ENCODE results near the gene ZNF581.

ZNF581 gene

DNA sequence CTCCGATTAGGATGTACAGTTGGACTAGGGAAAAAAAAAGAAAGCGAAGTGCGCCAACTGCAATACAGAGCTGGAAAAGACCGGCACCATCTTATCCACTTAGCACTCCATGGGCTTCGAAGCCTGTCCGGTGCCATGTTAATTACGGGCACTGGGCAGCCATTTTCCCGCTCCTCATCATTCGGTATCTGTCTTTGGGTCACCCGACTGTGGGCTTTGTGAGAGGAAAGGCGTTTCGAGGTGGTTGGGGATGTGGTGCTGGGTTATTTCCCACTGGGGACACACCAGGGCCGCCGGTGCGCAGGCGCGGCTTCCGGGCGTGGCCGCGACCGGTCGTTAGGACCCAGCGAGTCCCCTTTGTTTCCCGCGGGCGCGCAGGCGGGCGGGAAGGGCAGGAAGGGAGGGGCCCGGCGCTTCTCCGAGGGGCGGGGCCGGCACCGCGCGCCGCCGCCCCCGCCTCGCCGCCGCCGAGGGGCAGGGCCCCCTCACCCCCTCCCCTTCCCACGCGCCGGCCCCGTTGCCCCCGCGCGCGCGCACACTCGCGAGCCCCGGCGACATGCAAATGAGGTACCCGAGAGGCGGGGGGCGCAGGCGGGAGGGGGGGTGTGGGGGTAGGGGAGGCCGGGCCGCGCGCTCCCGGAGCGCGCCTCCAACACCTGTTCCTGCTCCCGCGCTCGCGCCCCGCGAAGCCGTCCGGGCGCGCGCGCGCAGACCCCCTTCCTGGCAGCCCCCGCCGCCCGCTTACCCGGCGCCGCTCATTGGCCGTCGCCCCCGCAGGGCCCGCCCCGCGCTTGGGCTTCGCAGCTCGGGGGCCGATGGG lies 43.4 kb upstream of the ZNF581 start, which contains the start of gene ZNF524:
Gene ZNF524 (plus strand): TSS at position 447 of the 820 bp plus-strand sequence. CDS start 1,825 bp downstream, outside the sequence.
- peak within 1 kb of the TSS; percentile 99 for H3K27ac ChIP-seq
- no peak; the same call in 1 of the 2 replicates for TF ChIP-seq POLR2AphosphoS5 (IDR thresholded peaks at IDR 0.05; ENCODE audit: borderline replicate concordance, low read depth, low read length)
- no peak for TF ChIP-seq EZH2 (IDR thresholded peaks at IDR 0.05)
- no peak for TF ChIP-seq FOXP2 (optimal IDR thresholded peaks at IDR 0.05; ENCODE audit: control extremely low read depth, extremely low read length, insufficient read depth)
- H3K9ac ChIP-seq (ENCODE audit: insufficient read length) = peak within 1 kb of the TSS; percentile 98
- peak within 1 kb of the TSS; percentile 100 for H3K4me3 ChIP-seq
- peaks cover 23% of the 10 kb centered on the region for H3K36me3 ChIP-seq (ENCODE audit: insufficient read depth, low read length)
- no peaks in the 10 kb centered on the region for H3K9me3 ChIP-seq (ENCODE audit: low read depth, low read length)
- DNase-seq (ENCODE audit: low read depth, low spot score) = peak; percentile 68

DNA sequence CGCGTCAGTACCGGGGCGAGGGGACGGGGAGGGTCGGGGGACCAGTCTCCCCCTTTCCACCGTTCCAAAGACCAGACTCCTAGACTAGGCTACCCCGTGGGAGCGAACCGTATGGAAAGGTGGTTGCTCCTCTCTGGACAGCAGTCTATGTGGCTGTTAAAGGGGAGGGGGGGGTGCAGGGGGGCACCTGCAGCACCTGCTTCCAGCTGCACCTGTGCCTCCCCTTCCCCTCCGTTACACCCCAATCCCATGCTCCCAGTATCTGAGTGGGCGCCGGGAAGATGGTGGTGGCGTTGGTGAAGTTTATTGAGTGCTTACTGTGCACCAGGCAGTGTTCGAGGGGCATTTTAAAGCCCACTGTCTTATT lies 42.8 kb upstream of the ZNF581 start:
- no peak for DNase-seq (ENCODE audit: low read depth, low spot score)
- peak overlapping the region; percentile 79 for H3K9ac ChIP-seq (ENCODE audit: insufficient read length)
- TF ChIP-seq FOXP2 (optimal IDR thresholded peaks at IDR 0.05; ENCODE audit: control extremely low read depth, extremely low read length, insufficient read depth) = no peak
- no peak for TF ChIP-seq EZH2 (IDR thresholded peaks at IDR 0.05)
- TF ChIP-seq POLR2AphosphoS5 (IDR thresholded peaks at IDR 0.05; ENCODE audit: borderline replicate concordance, low read depth, low read length) = peak; percentile 55; the same call in 1 of the 2 replicates
- no peaks in the 10 kb centered on the region for H3K9me3 ChIP-seq (ENCODE audit: low read depth, low read length)
- H3K4me3 ChIP-seq = peak overlapping the region; percentile 100
- H3K27ac ChIP-seq = peak overlapping the region; percentile 99
- peaks cover 17% of the 10 kb centered on the region for H3K36me3 ChIP-seq (ENCODE audit: insufficient read depth, low read length)

DNA sequence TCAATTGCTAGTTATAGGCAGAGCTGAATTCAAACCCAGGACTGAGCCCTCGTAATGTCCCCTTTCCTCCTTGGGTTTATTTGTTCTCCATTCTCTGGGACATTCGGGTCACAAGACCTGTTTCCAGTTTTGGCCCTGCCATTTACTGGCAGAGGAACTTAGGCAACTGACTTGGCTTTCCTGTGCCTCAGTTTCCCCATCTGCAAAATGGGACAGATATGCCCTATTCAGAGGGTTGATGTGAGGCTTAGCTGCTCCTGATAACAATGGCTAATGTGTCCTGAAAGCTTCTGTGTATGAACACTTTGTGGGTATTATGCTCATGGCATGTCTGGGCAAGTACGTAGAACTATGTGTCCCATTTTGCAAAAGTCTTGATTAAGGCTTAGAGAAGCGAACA lies 42.4 kb upstream of the ZNF581 start:
- DNase-seq (ENCODE audit: low read depth, low spot score) = no peak
- Histone ChIP-seq H3K36me3 (ENCODE audit: insufficient read depth, low read length) (peaks cover 12% of the 10 kb centered on the region), H3K9ac (ENCODE audit: insufficient read length) (peak overlapping the region; percentile 79), H3K4me3 (peak overlapping the region; percentile 100), H3K9me3 (ENCODE audit: low read depth, low read length) (no peaks in the 10 kb centered on the region), H3K27ac (peak overlapping the region; percentile 99)
- TF ChIP-seq FOXP2 (optimal IDR thresholded peaks at IDR 0.05; ENCODE audit: control extremely low read depth, extremely low read length, insufficient read depth) (no peak), EZH2 (IDR thresholded peaks at IDR 0.05) (no peak), POLR2AphosphoS5 (IDR thresholded peaks at IDR 0.05; ENCODE audit: borderline replicate concordance, low read depth, low read length) (no peak)

DNA sequence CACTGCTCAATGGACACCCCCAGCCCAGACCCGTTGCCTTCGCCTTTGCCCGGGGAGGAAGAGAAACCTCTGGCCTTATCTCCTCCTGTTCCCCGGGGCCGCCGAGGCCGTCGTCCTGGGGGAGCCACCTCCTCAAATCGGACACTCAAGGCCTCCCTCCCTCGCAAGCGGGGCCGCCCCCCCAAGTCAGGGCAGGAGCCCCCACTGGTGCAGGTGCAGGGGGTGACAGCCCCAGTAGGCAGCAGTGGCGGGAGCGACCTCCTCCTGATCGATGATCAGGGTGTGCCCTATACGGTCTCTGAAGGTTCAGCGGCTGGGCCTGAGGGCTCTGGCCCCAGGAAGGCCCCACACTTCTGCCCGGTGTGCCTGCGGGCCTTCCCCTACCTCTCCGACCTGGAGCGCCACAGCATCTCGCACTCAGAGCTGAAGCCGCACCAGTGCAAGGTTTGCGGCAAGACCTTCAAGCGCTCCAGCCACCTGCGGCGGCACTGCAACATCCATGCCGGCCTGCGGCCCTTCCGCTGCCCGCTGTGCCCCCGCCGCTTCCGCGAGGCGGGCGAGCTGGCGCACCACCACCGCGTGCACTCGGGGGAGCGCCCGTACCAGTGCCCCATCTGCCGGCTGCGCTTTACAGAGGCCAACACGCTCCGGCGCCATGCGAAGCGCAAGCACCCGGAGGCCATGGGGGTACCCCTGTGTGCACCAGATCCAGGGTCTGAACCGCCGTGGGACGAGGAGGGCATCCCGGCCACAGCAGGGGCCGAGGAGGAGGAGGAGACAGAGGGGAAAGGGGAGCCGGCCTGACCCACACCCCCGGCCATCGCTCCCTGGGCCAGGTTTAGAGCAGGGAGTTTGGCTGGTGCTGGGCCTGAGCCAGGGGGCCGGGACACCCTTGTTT lies 41.1 kb upstream of the ZNF581 start:
- Histone ChIP-seq H3K36me3 (ENCODE audit: insufficient read depth, low read length) (peaks cover 2% of the 10 kb centered on the region; the same call in 1 of the 2 replicates), H3K9ac (ENCODE audit: insufficient read length) (no peak overlapping the region), H3K9me3 (ENCODE audit: low read depth, low read length) (no peaks in the 10 kb centered on the region), H3K27ac (no peak overlapping the region), H3K4me3 (no peak overlapping the region)
- TF ChIP-seq EZH2 (IDR thresholded peaks at IDR 0.05) (no peak), POLR2AphosphoS5 (IDR thresholded peaks at IDR 0.05; ENCODE audit: borderline replicate concordance, low read depth, low read length) (no peak), FOXP2 (optimal IDR thresholded peaks at IDR 0.05; ENCODE audit: control extremely low read depth, extremely low read length, insufficient read depth) (no peak)
- DNase-seq (ENCODE audit: low read depth, low spot score) = no peak

DNA sequence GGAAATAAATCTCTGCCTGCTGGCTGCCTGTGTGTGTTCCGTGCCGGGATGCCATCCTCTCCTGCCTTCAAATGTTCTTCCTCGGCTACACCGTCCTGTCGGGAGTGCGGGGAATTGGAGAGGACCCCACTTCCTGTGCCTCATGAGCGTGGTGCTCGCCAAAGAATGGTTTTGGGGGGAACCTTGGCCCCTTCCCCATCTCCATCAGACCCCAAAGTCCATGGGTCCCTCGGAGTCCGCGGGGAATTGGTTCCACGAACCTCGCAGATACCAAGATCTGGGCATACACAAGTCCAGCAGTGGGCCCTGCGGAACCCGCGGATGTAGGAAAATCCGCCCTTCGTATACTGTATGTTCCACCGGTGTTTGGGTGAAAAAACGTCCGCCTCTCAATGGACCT lies 40.3 kb upstream of the ZNF581 start:
- Histone ChIP-seq H3K9ac (ENCODE audit: insufficient read length) (no peak overlapping the region), H3K9me3 (ENCODE audit: low read depth, low read length) (no peaks in the 10 kb centered on the region), H3K36me3 (ENCODE audit: insufficient read depth, low read length) (no peaks in the 10 kb centered on the region), H3K4me3 (no peak overlapping the region), H3K27ac (peak overlapping the region; percentile 98; the same call in 1 of the 2 replicates)
- TF ChIP-seq EZH2 (IDR thresholded peaks at IDR 0.05) (no peak), FOXP2 (optimal IDR thresholded peaks at IDR 0.05; ENCODE audit: control extremely low read depth, extremely low read length, insufficient read depth) (no peak)
- DNase-seq (ENCODE audit: low read depth, low spot score) = no peak

DNA sequence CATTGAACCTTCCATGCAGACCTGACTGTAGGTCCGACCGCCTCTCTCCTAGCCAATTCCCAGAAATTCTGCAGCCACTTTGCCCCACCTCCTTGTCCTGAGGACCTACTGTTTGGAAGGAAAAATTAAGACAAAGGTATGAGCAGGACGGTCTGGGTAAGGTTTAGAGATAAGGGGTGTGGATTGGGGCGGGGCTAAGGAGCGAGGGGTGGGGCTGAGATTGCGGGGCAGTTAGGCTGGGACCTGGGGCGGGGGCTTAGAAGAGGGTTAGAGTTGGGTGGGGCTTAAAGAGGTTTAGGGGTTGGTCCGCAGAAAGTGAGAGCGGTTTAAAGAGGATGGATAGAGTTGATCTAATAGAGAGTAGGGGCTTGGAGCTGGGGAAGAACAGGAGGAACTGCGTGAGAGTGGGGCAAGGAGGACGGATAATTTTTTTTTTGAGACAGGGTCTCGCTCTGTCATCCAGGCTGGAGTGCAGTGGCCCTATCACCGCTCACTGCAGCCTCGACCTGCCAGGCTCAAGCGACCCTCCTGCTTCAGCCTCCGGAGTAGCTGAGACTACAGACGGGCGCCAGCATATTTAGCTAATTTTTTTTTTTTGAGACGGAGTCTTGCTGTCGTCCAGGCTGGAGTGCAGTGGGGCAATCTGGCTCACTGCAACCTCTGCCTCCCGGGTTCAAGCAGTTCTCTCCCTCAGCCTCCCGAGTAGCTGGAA lies 39.7 kb upstream of the ZNF581 start:
- no peak overlapping the region; the same call in 1 of the 2 replicates for H3K4me3 ChIP-seq
- no peaks in the 10 kb centered on the region for H3K9me3 ChIP-seq (ENCODE audit: low read depth, low read length)
- H3K9ac ChIP-seq (ENCODE audit: insufficient read length) = no peak overlapping the region
- no peak for DNase-seq (ENCODE audit: low read depth, low spot score)
- H3K27ac ChIP-seq = peak overlapping the region; percentile 98
- H3K36me3 ChIP-seq (ENCODE audit: insufficient read depth, low read length) = no peaks in the 10 kb centered on the region
- TF ChIP-seq EZH2 (IDR thresholded peaks at IDR 0.05) (no peak), POLR2AphosphoS5 (IDR thresholded peaks at IDR 0.05; ENCODE audit: borderline replicate concordance, low read depth, low read length) (no peak), FOXP2 (optimal IDR thresholded peaks at IDR 0.05; ENCODE audit: control extremely low read depth, extremely low read length, insufficient read depth) (no peak)

DNA sequence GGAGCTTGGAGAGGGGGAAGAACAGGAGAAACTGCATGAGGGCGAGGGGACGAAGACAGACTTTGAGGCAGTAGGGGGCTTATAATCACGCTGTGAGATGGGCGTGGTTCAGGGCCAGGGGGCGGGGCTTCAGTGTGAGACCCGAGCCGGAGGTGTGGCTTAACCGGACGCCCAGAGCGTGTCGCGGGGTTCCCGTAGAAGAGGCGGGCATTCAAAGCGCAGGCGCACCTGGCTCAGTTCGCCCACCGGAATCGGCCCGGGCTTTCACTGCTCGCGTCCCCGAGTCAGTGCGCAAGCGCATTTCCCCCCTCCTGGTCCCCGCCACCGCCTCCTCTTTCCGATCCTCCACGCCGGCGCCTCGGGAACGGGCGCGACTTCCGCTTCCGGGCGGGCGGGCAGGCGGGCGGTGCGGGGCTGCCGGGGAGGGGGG lies 38.2 kb upstream of the ZNF581 start:
- Histone ChIP-seq H3K36me3 (ENCODE audit: insufficient read depth, low read length) (peaks cover 4% of the 10 kb centered on the region; the same call in 1 of the 2 replicates), H3K9ac (ENCODE audit: insufficient read length) (no peak overlapping the region), H3K4me3 (peak overlapping the region; percentile 98), H3K27ac (peak overlapping the region; percentile 98), H3K9me3 (ENCODE audit: low read depth, low read length) (no peaks in the 10 kb centered on the region)
- TF ChIP-seq POLR2AphosphoS5 (IDR thresholded peaks at IDR 0.05; ENCODE audit: borderline replicate concordance, low read depth, low read length) (peak; percentile 15), FOXP2 (optimal IDR thresholded peaks at IDR 0.05; ENCODE audit: control extremely low read depth, extremely low read length, insufficient read depth) (no peak)
- DNase-seq (ENCODE audit: low read depth, low spot score) = peak; percentile 96

Measured in SK-N-MC (cell line).